DND-41 (cell line): Measurements from ENCODE around the gene KRT36.

Experiments used
- EZH2 ChIP-seq: IDR thresholded peaks from 3 replicates; pipeline ENCODE4 v1.6.1; 2012; ENCODE audit warnings: borderline replicate concordance, low read depth, mild to moderate bottlenecking, moderate library complexity, low read length, inconsistent platforms; ENCODE audit not compliant: severe bottlenecking
- TF ChIP-seq, protein P1 (sequence below): IDR thresholded peaks from 2 replicates; pipeline ENCODE4 v1.5.1; 2012; ENCODE audit warnings: borderline replicate concordance, low read length, moderate library complexity, mild to moderate bottlenecking; ENCODE audit not compliant: poor library complexity, severe bottlenecking; ENCODE audit errors: extremely low read depth

GRCh38 chr17:41498276-41498675 is 8.6 kb upstream of the KRT36 start:
- TF ChIP-seq, protein P1, sequence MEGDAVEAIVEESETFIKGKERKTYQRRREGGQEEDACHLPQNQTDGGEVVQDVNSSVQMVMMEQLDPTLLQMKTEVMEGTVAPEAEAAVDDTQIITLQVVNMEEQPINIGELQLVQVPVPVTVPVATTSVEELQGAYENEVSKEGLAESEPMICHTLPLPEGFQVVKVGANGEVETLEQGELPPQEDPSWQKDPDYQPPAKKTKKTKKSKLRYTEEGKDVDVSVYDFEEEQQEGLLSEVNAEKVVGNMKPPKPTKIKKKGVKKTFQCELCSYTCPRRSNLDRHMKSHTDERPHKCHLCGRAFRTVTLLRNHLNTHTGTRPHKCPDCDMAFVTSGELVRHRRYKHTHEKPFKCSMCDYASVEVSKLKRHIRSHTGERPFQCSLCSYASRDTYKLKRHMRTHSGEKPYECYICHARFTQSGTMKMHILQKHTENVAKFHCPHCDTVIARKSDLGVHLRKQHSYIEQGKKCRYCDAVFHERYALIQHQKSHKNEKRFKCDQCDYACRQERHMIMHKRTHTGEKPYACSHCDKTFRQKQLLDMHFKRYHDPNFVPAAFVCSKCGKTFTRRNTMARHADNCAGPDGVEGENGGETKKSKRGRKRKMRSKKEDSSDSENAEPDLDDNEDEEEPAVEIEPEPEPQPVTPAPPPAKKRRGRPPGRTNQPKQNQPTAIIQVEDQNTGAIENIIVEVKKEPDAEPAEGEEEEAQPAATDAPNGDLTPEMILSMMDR, result no peak
- TF ChIP-seq EZH2, result no peak
